GM18951 (cell line): ENCODE measurements around the gene GNE.
"Not testable (repeated sequence)": the region's sequence is repeated elsewhere in the genome, so short reads cannot be mapped to it uniquely, and the experiment has no call there.

ENCODE experiments used
- POLR2A ChIP-seq: IDR thresholded peaks from 4 replicates; pipeline ENCODE4 v1.6.1; 2011; ENCODE audit warnings: mild to moderate bottlenecking; ENCODE audit not compliant: insufficient read length, insufficient read depth; ENCODE audit errors: extremely low read depth
- in situ Hi-C: fragments of 300-500 bp; cut with MboI; formaldehyde crosslinking; loops from one replicate; pipeline ENCODE4 v1.12.0; 2022; ENCODE audit warnings: low sequenced_read_pairs, mixed read lengths, inconsistent platforms; ENCODE audit not compliant: unreplicated experiment

The GNE gene

GRCh38 chr9:36247356-36247755, 10.9 kb downstream of the GNE start:
- TF ChIP-seq POLR2A = no peak
- in situ Hi-C loops = no loop called here

GRCh38 chr9:36245906-36246305, 12.3 kb downstream of the GNE start:
- no peak for TF ChIP-seq POLR2A
- in situ Hi-C loops = no loop called here

- in situ Hi-C loops = not testable (repeated sequence)
Measured at GRCh38 chr9:36239675-36240074, 18.6 kb downstream of the GNE start.

- in situ Hi-C loops = not testable (repeated sequence)
Measured at GRCh38 chr9:36239205-36239604, 19.0 kb downstream of the GNE start.

- TF ChIP-seq POLR2A = no peak
- in situ Hi-C loops = no loop called here
Measured at GRCh38 chr9:36237230-36237629, 21.0 kb downstream of the GNE start.

GRCh38 chr9:36222449-36222848, 35.8 kb downstream of the GNE start:
- in situ Hi-C loops = no loop called here

GRCh38 chr9:36221667-36222066, 36.6 kb downstream of the GNE start:
- in situ Hi-C loops = no loop called here
- TF ChIP-seq POLR2A = no peak

More at GRCh38 chr9:36222449-36222848, 35.8 kb downstream of the GNE start:
- no peak for TF ChIP-seq POLR2A

GRCh38 chr9:36218411-36218901, 39.8 kb downstream of the GNE start:
- in situ Hi-C loops = no loop called here
- TF ChIP-seq POLR2A = no peak

GRCh38 chr9:36218011-36218410, 40.2 kb downstream of the GNE start:
- no peak for TF ChIP-seq POLR2A
- in situ Hi-C loops = no loop called here

GRCh38 chr9:36217256-36217968, 40.8 kb downstream of the GNE start:
- in situ Hi-C loops = no loop called here
- no peak for TF ChIP-seq POLR2A

- in situ Hi-C loops = no loop called here
- no peak for TF ChIP-seq POLR2A
Measured at GRCh38 chr9:36214571-36214970, 43.7 kb downstream of the GNE start.

- in situ Hi-C loops = no loop called here
- TF ChIP-seq POLR2A = no peak
Measured at GRCh38 chr9:36213989-36214388, 44.3 kb downstream of the GNE start.

GRCh38 chr9:36213387-36213786, 44.9 kb downstream of the GNE start:
- TF ChIP-seq POLR2A = no peak
- in situ Hi-C loops = no loop called here

- in situ Hi-C loops = no loop called here
- no peak for TF ChIP-seq POLR2A
Measured at GRCh38 chr9:36211510-36211909, 46.7 kb downstream of the GNE start.

- in situ Hi-C loops = no loop called here
- no peak for TF ChIP-seq POLR2A
Measured at GRCh38 chr9:36210722-36211121, 47.5 kb downstream of the GNE start.
